K562 (cell line): Measurements from ENCODE around the gene BICC1. TPM values are rescaled to one million over a fixed set of nuclear protein-coding genes. Genes with fewer than 3 reads are reported as not detected.

ENCODE experiments used
- ATAC-seq: fragments of 200-7000 bp; cut with Tn5 transposase; 3 replicates; pipeline ENCODE4 v1.9.1; 2020; ENCODE audit warnings: moderate library complexity
- BruUV-seq: library from RNA; stranded (reverse); fragments of 400-500 nt; replicated peaks from 2 replicates; lab custom pipeline; 2021; lab: Mats Ljungman, UMichigan
- CTCF ChIA-PET: fragments of 300-600 bp; formaldehyde crosslinking; extraction: SDS; loops from one replicate; lab custom pipeline; 2021; ENCODE audit warnings: low intra/inter-chr PET ratio; lab: Yijun Ruan, JAX
- POLR2A ChIA-PET: fragments of 300-600, 350-650 bp; sonication (Branson Sonifier 250); formaldehyde crosslinking; extraction: SDS; loops from one replicate; lab custom pipeline; 2021; ENCODE audit warnings: antibody characterized with exemption, inconsistent platforms; lab: Yijun Ruan, JAX
- DNase-seq, 4 experiments: peaks; one replicate each; pipeline versions ENCODE4 v3.0.0 to v3.0.0-alpha.2; 2011 to 2018; ENCODE audit warnings: low spot score in 3 of 4, mixed read lengths in 3 of 4; ENCODE audit errors: extremely low read depth in 1 of 4
- FAIRE-seq: peaks from 2 replicates; lab custom pipeline; 2011; peaks lifted over from hg19 to GRCh38; lab: Jason Lieb, UNC
- H2AFZ ChIP-seq: 2 replicates; pipeline ENCODE4 v1.6.0; 2011; ENCODE audit warnings: low read depth, low read length, control low read depth, inconsistent platforms
- H3K27ac ChIP-seq: fragments of 200-600 bp; 3 replicates; pipeline ENCODE4 v1.8.0; 2011; ENCODE audit warnings: low read depth, mild to moderate bottlenecking, control low read depth, inconsistent platforms, low read length, moderate library complexity, mixed read lengths; ENCODE audit errors: extremely low read depth
- H3K27me3 ChIP-seq, 2 experiments: fragments of 300-600 bp in 1 of 2; 2 replicates in 1 of 2; 3 replicates in 1 of 2; pipeline versions ENCODE4 v1.6.0 to v1.8.0; 2011; ENCODE audit warnings: inconsistent platforms in 2 of 2, low read length in 2 of 2, mild to moderate bottlenecking in 1 of 2, mixed read lengths in 1 of 2, moderate library complexity in 1 of 2; ENCODE audit not compliant: control insufficient read depth in 2 of 2, insufficient read depth in 2 of 2
- H3K36me3 ChIP-seq: fragments of 300-600 bp; 3 replicates; pipeline ENCODE4 v1.8.0; 2011; ENCODE audit warnings: mild to moderate bottlenecking, low read length, inconsistent platforms; ENCODE audit not compliant: control insufficient read depth, insufficient read depth
- H3K4me1 ChIP-seq, 2 experiments: fragments of 200-600 bp in 1 of 2; replicated peaks in 1 of 2; 2 replicates in 1 of 2; 3 replicates in 1 of 2; pipeline versions ENCODE4 v1.5.1 to v1.8.0; 2011; ENCODE audit warnings: inconsistent platforms in 2 of 2, low read length in 2 of 2, mild to moderate bottlenecking in 1 of 2, mixed read lengths in 1 of 2, moderate library complexity in 1 of 2; ENCODE audit not compliant: control insufficient read depth in 2 of 2, insufficient read depth in 2 of 2
- H3K4me2 ChIP-seq: 2 replicates; pipeline ENCODE4 v1.6.1; 2011; ENCODE audit warnings: low read length, control low read depth, inconsistent platforms, mixed read lengths; ENCODE audit not compliant: insufficient read depth
- H3K4me3 ChIP-seq: fragments of 200-600 bp; sonication (generic), shearing (Covaris generic); 2 replicates; pipeline ENCODE4 v1.5.1; 2016; ENCODE audit warnings: control low read depth, inconsistent platforms
- H3K79me2 ChIP-seq: fragments of 200-600 bp; 3 replicates; pipeline ENCODE4 v1.8.0; 2011; ENCODE audit warnings: low read length, inconsistent platforms; ENCODE audit not compliant: control insufficient read depth, insufficient read depth
- H3K9ac ChIP-seq, 2 experiments: 2 replicates each; pipeline versions ENCODE4 v1.6.0 to v1.6.1; 2011; ENCODE audit warnings: low read depth in 2 of 2, low read length in 2 of 2, control low read depth in 1 of 2, inconsistent platforms in 1 of 2, mild to moderate bottlenecking in 1 of 2, mixed read lengths in 1 of 2; ENCODE audit not compliant: insufficient read depth in 1 of 2
- H3K9me1 ChIP-seq: one replicate; pipeline ENCODE4 v1.6.0; 2011; ENCODE audit warnings: inconsistent platforms, mild to moderate bottlenecking, low read length, moderate library complexity; ENCODE audit not compliant: control insufficient read depth, insufficient read depth
- H3K9me3 ChIP-seq: replicated peaks from 2 replicates; pipeline ENCODE4 v1.5.1; 2011; ENCODE audit warnings: low read depth, low read length, inconsistent platforms; ENCODE audit not compliant: control insufficient read depth, insufficient read depth
- H4K20me1 ChIP-seq: replicated peaks from 2 replicates; pipeline ENCODE4 v1.6.1; 2011; ENCODE audit warnings: low read length, inconsistent platforms, mixed read lengths; ENCODE audit not compliant: control insufficient read depth, insufficient read depth
- CBX8 ChIP-seq: fragments of 200-600 bp; sonication (generic); IDR thresholded peaks from 2 replicates; pipeline ENCODE4 v1.6.1; 2012; ENCODE audit warnings: borderline replicate concordance, mixed run types, low read depth, mild to moderate bottlenecking, moderate library complexity, mixed read lengths, low read length, control low read depth, inconsistent platforms; ENCODE audit not compliant: poor library complexity, severe bottlenecking; ENCODE audit errors: extremely low read depth
- CC2D1A ChIP-seq: fragments of 450-650 bp; IDR thresholded peaks from 2 replicates; pipeline ENCODE4 v1.6.1; 2017; ENCODE audit warnings: mild to moderate bottlenecking
- FOS ChIP-seq: IDR thresholded peaks from 3 replicates; pipeline ENCODE4 v1.6.1; 2011; ENCODE audit not compliant: insufficient read length; ENCODE audit errors: extremely low read depth
- MEF2D ChIP-seq: conservative IDR thresholded peaks from 2 replicates; pipeline ENCODE4 v1.6.1; 2016; ENCODE audit warnings: low read depth, missing genetic modification characterization, missing compliant biosample characterization
- MEIS2 ChIP-seq: fragments of 450-650 bp; IDR thresholded peaks from 2 replicates; pipeline ENCODE4 v1.6.1; 2014; ENCODE audit warnings: mild to moderate bottlenecking; ENCODE audit not compliant: partially characterized antibody
- MTA1 ChIP-seq: fragments of 450-650 bp; IDR thresholded peaks from 2 replicates; pipeline ENCODE4 v1.6.1; 2017; ENCODE audit warnings: borderline replicate concordance
- RAD51 ChIP-seq: fragments of 450-650 bp; IDR thresholded peaks from 2 replicates; pipeline ENCODE4 v1.7.1; 2016; ENCODE audit warnings: low read depth, mild to moderate bottlenecking, borderline replicate concordance
- SETDB1 ChIP-seq: IDR thresholded peaks from one replicate; pipeline ENCODE4 v1.6.1; 2012; ENCODE audit warnings: low read length, control low read depth, inconsistent platforms
- STAG1 ChIP-seq: sonication (generic); formaldehyde crosslinking; IDR thresholded peaks from 2 replicates; pipeline ENCODE4 v1.5.0; 2020; ENCODE audit warnings: missing genetic modification reagents, borderline replicate concordance
- U2AF2 ChIP-seq: fragments of 200-400 bp; formaldehyde crosslinking; optimal IDR thresholded peaks from 2 replicates; pipeline ENCODE3; 2017; ENCODE audit warnings: low read depth, mild to moderate bottlenecking, low read length
- YBX1 ChIP-seq: fragments of 450-650 bp; IDR thresholded peaks from 2 replicates; pipeline ENCODE4 v1.7.1; 2016; ENCODE audit warnings: mild to moderate bottlenecking
- ZFP36 ChIP-seq: fragments of 150-350 bp; IDR thresholded peaks from 2 replicates; pipeline ENCODE4 v1.6.1; 2018; ENCODE audit warnings: low read length, low read depth; ENCODE audit not compliant: partially characterized antibody
- ZNF165 ChIP-seq: fragments of 250-450 bp; sonication (Bioruptor Pico); IDR thresholded peaks from 2 replicates; pipeline ENCODE4 v1.4.0; 2020; ENCODE audit warnings: borderline replicate concordance
- ZNF232 ChIP-seq: sonication (generic); formaldehyde crosslinking; IDR thresholded peaks from 2 replicates; pipeline ENCODE4 v1.8.0; 2022; ENCODE audit warnings: mild to moderate bottlenecking, missing genetic modification reagents
- ZNF311 ChIP-seq: fragments of 250-450 bp; sonication (Bioruptor Pico); IDR thresholded peaks from 2 replicates; pipeline ENCODE4 v1.4.0; 2020; ENCODE audit warnings: mild to moderate bottlenecking, moderate library complexity
- ZNF586 ChIP-seq: fragments of 450-650 bp; formaldehyde crosslinking; conservative IDR thresholded peaks from 2 replicates; pipeline ENCODE4 v1.4.0; 2020; ENCODE audit warnings: mild to moderate bottlenecking, moderate library complexity
- WGBS: fragments of 100-300 bp; shearing (Covaris generic); methylation state at CpG from one replicate; pipeline ENCODE4 v1.1.6; 2016; ENCODE audit warnings: low coverage, mixed read lengths; ENCODE audit not compliant: insufficient coverage; ENCODE audit errors: missing lambda C conversion rate; 5-methylcytosine and 5-hydroxymethylcytosine counted together
- in situ Hi-C: fragments of 300-500 bp; cut with MboI; formaldehyde crosslinking; loops from 4 replicates; pipeline ENCODE4 v1.15.0; 2018; ENCODE audit warnings: inconsistent platforms, mixed read lengths
- intact Hi-C: fragments of 100-400 bp; cut with micrococcal nuclease; formaldehyde crosslinking; loops from 2 replicates; pipeline ENCODE4 v1.14.2; 2022
- polyA plus RNA-seq, 8 experiments: library from polyadenylated mRNA; depleted of rRNA in 4 of 8; stranded (reverse) in 5 of 8; unstranded in 3 of 8; fragments of >200 nt; fragmentation: Nextera tagmentation in 2 of 8; fragmentation: Illumina TruSeq in 1 of 8; extraction: Ambion mirVana in 2 of 8; extraction: Trizol in 1 of 8; gene quantifications; 2 replicates each; pipeline versions ENCODE4 v1.2.1 to v1.2.3, GENCODE V29; 2011 to 2014; ENCODE audit warnings: inconsistent platforms in 1 of 8, missing spikeins in 1 of 8
- total RNA-seq, 7 experiments: library from RNA; depleted of rRNA in 6 of 7; stranded (reverse); fragments of >200 nt in 6 of 7; fragmentation: Illumina TruSeq in 2 of 7; extraction: Trizol in 2 of 7; gene quantifications; 2 replicates each; pipeline versions ENCODE4 v1.2.1 to v1.2.3, GENCODE V29; 2011 to 2021; ENCODE audit warnings: low replicate concordance in 1 of 7
- TF ChIP-seq, protein P1 (sequence below): sonication (generic); formaldehyde crosslinking; IDR thresholded peaks from 2 replicates; pipeline ENCODE4 v1.8.1; 2023; ENCODE audit warnings: mild to moderate bottlenecking, missing genetic modification reagents

The BICC1 gene
- total and polyA plus RNA-seq, 9 of the 15 experiments (the other 6 are each of a cell fraction or from before 2014, with no cell fraction given): not detected

DNA sequence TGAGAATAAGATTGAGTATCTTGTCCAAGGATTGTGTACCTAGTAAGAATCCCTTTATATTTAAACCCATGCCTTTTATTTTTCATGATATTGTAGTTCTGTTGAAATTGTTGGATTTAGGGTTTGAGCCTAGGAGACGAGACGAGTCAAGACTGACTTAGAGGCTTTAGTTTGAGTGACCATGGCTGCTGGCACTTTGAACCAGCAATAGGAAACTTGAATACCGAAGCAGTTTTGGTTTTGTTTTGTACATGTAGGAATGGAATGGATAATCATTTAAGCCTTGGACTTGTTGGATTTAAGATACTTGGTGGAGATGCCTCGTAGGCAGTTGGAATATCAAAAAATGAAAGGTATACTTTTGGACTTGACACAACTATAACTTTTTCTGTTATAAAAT, 229.0 kb downstream of the BICC1 start:
- H3K79me2 ChIP-seq: no peaks in the 10 kb centered on the region
- H4K20me1 ChIP-seq: no peaks in the 10 kb centered on the region
- intact Hi-C loops (no loop called here), in situ Hi-C loops (no loop called here)
- 4% methylated on average over 4 of the region's 4 CpGs for WGBS
- no peaks in the 10 kb centered on the region for H3K27me3 ChIP-seq
- no peak overlapping the region for H3K9ac ChIP-seq
- BruUV-seq: no TSS peak
- POLR2A ChIA-PET: no interaction called here
- no peak overlapping the region for H3K27ac ChIP-seq
- H3K36me3 ChIP-seq: no peaks in the 10 kb centered on the region
- no peak overlapping the region for H3K4me3 ChIP-seq
- TF ChIP-seq FOS (no peak), MTA1 (no peak), SETDB1 (no peak), MEIS2 (no peak), ZNF311 (no peak), MEF2D (tag) (no peak), ZFP36 (no peak)
- H2AFZ ChIP-seq: no peak overlapping the region
- ATAC-seq: no peak
- no peak for DNase-seq
- H3K9me1 ChIP-seq: no peaks in the 10 kb centered on the region
- H3K9me3 ChIP-seq: no peaks in the 10 kb centered on the region; the same call in 1 of the 2 replicates
- FAIRE-seq: no peak
- CTCF ChIA-PET: no interaction called here
- no peak overlapping the region for H3K4me2 ChIP-seq
- no peaks in the 10 kb centered on the region for H3K4me1 ChIP-seq

DNA sequence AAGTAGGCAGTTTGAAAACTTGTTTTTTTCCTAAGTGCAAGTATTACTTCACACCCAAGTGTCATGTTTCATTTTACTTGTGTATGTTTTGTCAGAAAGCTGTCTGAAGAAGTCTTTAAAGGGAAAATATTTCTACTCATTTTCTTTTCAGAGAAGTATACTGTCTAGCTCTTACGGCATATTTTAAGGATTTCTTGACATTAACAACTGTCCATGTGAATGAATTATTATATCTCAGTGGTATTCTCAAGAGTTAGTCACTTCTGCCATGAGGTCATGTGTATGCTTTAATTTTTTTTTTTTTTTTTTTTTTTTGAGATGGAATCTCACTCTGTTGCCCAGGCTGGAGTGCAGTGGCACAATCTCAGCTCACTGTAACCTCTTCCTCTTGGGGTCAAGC, 229.5 kb downstream of the BICC1 start:
- Histone ChIP-seq H4K20me1 (no peaks in the 10 kb centered on the region), H3K9ac (no peak overlapping the region), H3K27ac (no peak overlapping the region), H3K4me2 (no peak overlapping the region), H2AFZ (no peak overlapping the region), H3K4me1 (no peaks in the 10 kb centered on the region), H3K9me3 (no peaks in the 10 kb centered on the region; the same call in 1 of the 2 replicates), H3K9me1 (no peaks in the 10 kb centered on the region), H3K27me3 (no peaks in the 10 kb centered on the region), H3K36me3 (no peaks in the 10 kb centered on the region), H3K79me2 (no peaks in the 10 kb centered on the region), H3K4me3 (no peak overlapping the region)
- DNase-seq (no peak), ATAC-seq (no peak), FAIRE-seq (no peak)
- POLR2A ChIA-PET: no interaction called here
- BruUV-seq: no TSS peak
- CTCF ChIA-PET: no interaction called here
- in situ Hi-C loops: no loop called here
- 5% methylated on average over 1 of the region's 1 CpG for WGBS
- intact Hi-C loops: no loop called here
- TF ChIP-seq ZNF165 (no peak), ZNF232 (no peak), STAG1 (CRISPR knock-in tag) (no peak), YBX1 (no peak), CBX8 (no peak), U2AF2 (no peak), RAD51 (no peak), CC2D1A (no peak), ZNF586 (CRISPR knock-in tag) (no peak)
- TF ChIP-seq, protein P1, sequence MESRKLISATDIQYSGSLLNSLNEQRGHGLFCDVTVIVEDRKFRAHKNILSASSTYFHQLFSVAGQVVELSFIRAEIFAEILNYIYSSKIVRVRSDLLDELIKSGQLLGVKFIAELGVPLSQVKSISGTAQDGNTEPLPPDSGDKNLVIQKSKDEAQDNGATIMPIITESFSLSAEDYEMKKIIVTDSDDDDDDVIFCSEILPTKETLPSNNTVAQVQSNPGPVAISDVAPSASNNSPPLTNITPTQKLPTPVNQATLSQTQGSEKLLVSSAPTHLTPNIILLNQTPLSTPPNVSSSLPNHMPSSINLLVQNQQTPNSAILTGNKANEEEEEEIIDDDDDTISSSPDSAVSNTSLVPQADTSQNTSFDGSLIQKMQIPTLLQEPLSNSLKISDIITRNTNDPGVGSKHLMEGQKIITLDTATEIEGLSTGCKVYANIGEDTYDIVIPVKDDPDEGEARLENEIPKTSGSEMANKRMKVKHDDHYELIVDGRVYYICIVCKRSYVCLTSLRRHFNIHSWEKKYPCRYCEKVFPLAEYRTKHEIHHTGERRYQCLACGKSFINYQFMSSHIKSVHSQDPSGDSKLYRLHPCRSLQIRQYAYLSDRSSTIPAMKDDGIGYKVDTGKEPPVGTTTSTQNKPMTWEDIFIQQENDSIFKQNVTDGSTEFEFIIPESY (CRISPR knock-in tag): no peak
